ENCODE measurements around the gene ALDH1L1. TPM values are rescaled to one million over a fixed set of nuclear protein-coding genes. Genes with fewer than 3 reads are reported as not detected.

ALDH1L1 gene
- total RNA-seq, 1 experiment from 2014 or later = 0.41 TPM

GRCh38 chr3:126080970-126081369 is 99.4 kb downstream of the ALDH1L1 start:
- Histone ChIP-seq H3K27me3 (replicated peaks; ENCODE audit: control insufficient read depth, insufficient read depth, low read length) (no peaks in the 10 kb centered on the region), H3K9me3 (no peaks in the 10 kb centered on the region), H3K4me1 (peaks cover 7% of the 10 kb centered on the region; the same call in 1 of the 2 replicates), H3K4me3 (ENCODE audit: low read depth, low read length) (no peak overlapping the region), H3K36me3 (ENCODE audit: control insufficient read depth, insufficient read depth, low read length) (no peaks in the 10 kb centered on the region)
- no peaks in the 10 kb centered on the region for H3K27me3 Mint-ChIP-seq (ENCODE audit: insufficient read depth, unreplicated experiment)
- ChIA-PET CTCF (no interaction called here), POLR2A (no interaction called here)
- TF ChIP-seq CTCF (IDR thresholded peaks at IDR 0.05; ENCODE audit: insufficient read depth in 1 of 2, low read depth in 1 of 2, low read length in 1 of 2, severe bottlenecking in 1 of 2, unreplicated experiment in 1 of 2) = no peak
- peaks cover 15% of the 10 kb centered on the region for H3K4me1 Mint-ChIP-seq (ENCODE audit: low read depth, unreplicated experiment)
- no peak overlapping the region for H3K4me3 Mint-ChIP-seq (ENCODE audit: unreplicated experiment)
- no peak for DNase-seq
- BruUV-seq (replicated peaks) = no TSS peak
- no peak overlapping the region for H3K27ac Mint-ChIP-seq (ENCODE audit: unreplicated experiment)
- H3K36me3 Mint-ChIP-seq (ENCODE audit: insufficient read depth, unreplicated experiment) = no peaks in the 10 kb centered on the region
- intact Hi-C loops (cut with micrococcal nuclease; ENCODE audit: unreplicated experiment) = loop anchor here (10.0 kb wide), 1 partner anchor 166 kb away; no protein-coding TSS in a partner anchor
- no peaks in the 10 kb centered on the region for H3K9me3 Mint-ChIP-seq (ENCODE audit: unreplicated experiment)

- no peak overlapping the region for H3K27ac Mint-ChIP-seq (ENCODE audit: unreplicated experiment)
- Histone ChIP-seq H3K27me3 (replicated peaks; ENCODE audit: control insufficient read depth, insufficient read depth, low read length) (no peaks in the 10 kb centered on the region), H3K36me3 (ENCODE audit: control insufficient read depth, insufficient read depth, low read length) (no peaks in the 10 kb centered on the region), H3K4me1 (no peaks in the 10 kb centered on the region), H3K4me3 (ENCODE audit: low read depth, low read length) (no peak overlapping the region), H3K9me3 (no peaks in the 10 kb centered on the region)
- ChIA-PET POLR2A (no interaction called here), CTCF (no interaction called here)
- H3K36me3 Mint-ChIP-seq (ENCODE audit: insufficient read depth, unreplicated experiment) = no peaks in the 10 kb centered on the region
- no TSS peak for BruUV-seq (replicated peaks)
- intact Hi-C loops (cut with micrococcal nuclease; ENCODE audit: unreplicated experiment) = no loop called here
- no peak for DNase-seq
- no peak for TF ChIP-seq CTCF (IDR thresholded peaks at IDR 0.05; ENCODE audit: insufficient read depth in 1 of 2, low read depth in 1 of 2, low read length in 1 of 2, severe bottlenecking in 1 of 2, unreplicated experiment in 1 of 2)
- H3K9me3 Mint-ChIP-seq (ENCODE audit: unreplicated experiment) = no peaks in the 10 kb centered on the region
- no peaks in the 10 kb centered on the region for H3K27me3 Mint-ChIP-seq (ENCODE audit: insufficient read depth, unreplicated experiment)
- H3K4me1 Mint-ChIP-seq (ENCODE audit: low read depth, unreplicated experiment) = peaks cover 6% of the 10 kb centered on the region
- H3K4me3 Mint-ChIP-seq (ENCODE audit: unreplicated experiment) = no peak overlapping the region
These were observed 101.5 kb downstream of the ALDH1L1 start for GRCh38 chr3:126078866-126079265.

GRCh38 chr3:126077754-126078153 is 102.6 kb downstream of the ALDH1L1 start:
- POLR2A ChIA-PET = no interaction called here

More at GRCh38 chr3:126077754-126078153, 102.6 kb downstream of the ALDH1L1 start:
- Mint-ChIP-seq H3K4me3 (ENCODE audit: unreplicated experiment) (no peak overlapping the region), H3K36me3 (ENCODE audit: insufficient read depth, unreplicated experiment) (no peaks in the 10 kb centered on the region), H3K4me1 (ENCODE audit: low read depth, unreplicated experiment) (no peaks in the 10 kb centered on the region), H3K27ac (ENCODE audit: unreplicated experiment) (no peak overlapping the region), H3K9me3 (ENCODE audit: unreplicated experiment) (peaks cover 2% of the 10 kb centered on the region), H3K27me3 (ENCODE audit: insufficient read depth, unreplicated experiment) (no peaks in the 10 kb centered on the region)
- no TSS peak for BruUV-seq (replicated peaks)
- H3K4me1 ChIP-seq = no peaks in the 10 kb centered on the region
- CTCF ChIA-PET = no interaction called here
- DNase-seq = no peak
- H3K4me3 ChIP-seq (ENCODE audit: low read depth, low read length) = no peak overlapping the region
- no peaks in the 10 kb centered on the region for H3K36me3 ChIP-seq (ENCODE audit: control insufficient read depth, insufficient read depth, low read length)
- TF ChIP-seq CTCF (IDR thresholded peaks at IDR 0.05; ENCODE audit: insufficient read depth in 1 of 2, low read depth in 1 of 2, low read length in 1 of 2, severe bottlenecking in 1 of 2, unreplicated experiment in 1 of 2) = no peak
- no peaks in the 10 kb centered on the region for H3K27me3 ChIP-seq (replicated peaks; ENCODE audit: control insufficient read depth, insufficient read depth, low read length)
- intact Hi-C loops (cut with micrococcal nuclease; ENCODE audit: unreplicated experiment) = no loop called here
- no peaks in the 10 kb centered on the region for H3K9me3 ChIP-seq

Data from Caco-2 (cell line).